Gastroesophageal sphincter (tissue), 4 donors: ENCODE data around the gene WNT3A. TPM values are rescaled to one million over a fixed set of nuclear protein-coding genes. Genes with fewer than 3 reads are reported as not detected.

Source experiments
- ATAC-seq: fragments of 150-250 bp; one replicate; pipeline ENCODE4 v1.9.1; 2016; ENCODE audit warnings: mild to moderate bottlenecking, moderate library complexity
- H3K27ac ChIP-seq, 4 donors: fragments of 200-600 bp; sonication (generic) in 3 of 4; 1 replicate in 3 of 4; 2 replicates in 1 of 4; pipeline ENCODE4 v1.5.1; 2016 to 2019
- H3K27me3 ChIP-seq: fragments of 200-600 bp; sonication (generic); one replicate; pipeline ENCODE4 v1.5.1; 2019
- H3K36me3 ChIP-seq, 2 donors: fragments of 200-600 bp; sonication (generic); one replicate each; pipeline ENCODE4 v1.5.1; 2019; ENCODE audit warnings: control low read depth in 1 of 2
- H3K4me1 ChIP-seq, 3 donors: fragments of 200-600 bp; sonication (generic); 1 replicate in 2 of 3; 2 replicates in 1 of 3; pipeline ENCODE4 v1.5.1; 2016 to 2019; ENCODE audit warnings: control low read depth in 2 of 3
- H3K4me3 ChIP-seq, 2 donors: fragments of 200-600 bp; sonication (generic); one replicate each; pipeline ENCODE4 v1.5.1; 2019; ENCODE audit warnings: mild to moderate bottlenecking in 1 of 2, moderate library complexity in 1 of 2
- H3K9me3 ChIP-seq, 3 donors: fragments of 200-600 bp; sonication (generic); one replicate each; pipeline ENCODE4 v1.5.1; 2017 to 2019; ENCODE audit warnings: control low read depth in 2 of 3
- CTCF ChIP-seq, 4 experiments: fragments of 200-600 bp in 2 of 4; fragments of 450-650 bp in 2 of 4; sonication (generic) in 1 of 4; IDR thresholded peaks; one replicate each; pipeline ENCODE4 v1.5.1; 2017 to 2019; ENCODE audit warnings: antibody characterized with exemption in 4 of 4, mild to moderate bottlenecking in 2 of 4, moderate library complexity in 2 of 4
- EP300 ChIP-seq: sonication (generic); formaldehyde crosslinking; IDR thresholded peaks from one replicate; pipeline ENCODE4 v1.6.1; 2017; ENCODE audit warnings: antibody characterized with exemption, mild to moderate bottlenecking
- POLR2A ChIP-seq, 2 donors: fragments of 450-650 bp; IDR thresholded peaks; one replicate each; pipeline ENCODE4 v1.6.1; 2017; ENCODE audit warnings: antibody characterized with exemption in 2 of 2, mild to moderate bottlenecking in 2 of 2, moderate library complexity in 1 of 2
- POLR2AphosphoS5 ChIP-seq: sonication (generic); formaldehyde crosslinking; IDR thresholded peaks from one replicate; pipeline ENCODE4 v1.6.1; 2017; ENCODE audit warnings: antibody characterized with exemption
- WGBS, 2 donors: methylation state at CpG; one replicate each; pipeline ENCODE4 v1.1.5; 2018; ENCODE audit warnings: low coverage in 1 of 2; 5-methylcytosine and 5-hydroxymethylcytosine counted together
- total RNA-seq, 4 donors: library from RNA; depleted of rRNA; stranded (reverse); fragments of >200 nt; gene quantifications; one replicate each; pipeline ENCODE4 v1.1.0, GENCODE V29; 2016

The WNT3A gene
- total RNA-seq, 4 donors from 2014 or later: not detected

- H3K27me3 ChIP-seq: peaks cover 38% of the 10 kb centered on the region
- 44 to 60% methylated on average over 4 to 5 of the region's 7 CpGs for WGBS, 2 donors
- H3K4me1 ChIP-seq: no peaks in the 10 kb centered on the region
- no peak overlapping the region for H3K27ac ChIP-seq
- H3K4me3 ChIP-seq: no peak overlapping the region
- no peaks in the 10 kb centered on the region for H3K36me3 ChIP-seq
- H3K9me3 ChIP-seq: no peaks in the 10 kb centered on the region
- TF ChIP-seq CTCF (IDR thresholded peaks at IDR 0.05): no peak
- no peak for TF ChIP-seq POLR2A (IDR thresholded peaks at IDR 0.05)
- TF ChIP-seq POLR2AphosphoS5: no peak
- no peak for TF ChIP-seq EP300
- no peak for ATAC-seq
These were observed 36.6 kb downstream of the WNT3A start for GRCh38 chr1:228043281-228043848.

- no peaks in the 10 kb centered on the region for H3K9me3 ChIP-seq
- no peak overlapping the region for H3K4me3 ChIP-seq
- 63% methylated on average over 2 of the region's 3 CpGs; no CpG with 5 or more reads in 1 of the 2 donors for WGBS, 2 donors
- no peak overlapping the region for H3K27ac ChIP-seq
- no peak for ATAC-seq
- no peaks in the 10 kb centered on the region for H3K4me1 ChIP-seq
- TF ChIP-seq POLR2AphosphoS5 (no peak), EP300 (no peak), CTCF (IDR thresholded peaks at IDR 0.05) (no peak), POLR2A (IDR thresholded peaks at IDR 0.05) (no peak)
- H3K27me3 ChIP-seq: peaks cover 25% of the 10 kb centered on the region
- H3K36me3 ChIP-seq: no peaks in the 10 kb centered on the region
These were observed 38.2 kb downstream of the WNT3A start for GRCh38 chr1:228044961-228045360.

- no peaks in the 10 kb centered on the region for H3K4me1 ChIP-seq
- no peak overlapping the region for H3K4me3 ChIP-seq
- no peak overlapping the region for H3K27ac ChIP-seq
- 77 to 100% methylated on average over 1 to 3 of the region's 7 CpGs for WGBS, 2 donors
- ATAC-seq: no peak
- TF ChIP-seq POLR2A (IDR thresholded peaks at IDR 0.05): no peak
- TF ChIP-seq EP300: no peak
- TF ChIP-seq CTCF (IDR thresholded peaks at IDR 0.05): no peak
- no peak for TF ChIP-seq POLR2AphosphoS5
- H3K9me3 ChIP-seq: no peaks in the 10 kb centered on the region
- H3K27me3 ChIP-seq: peaks cover 25% of the 10 kb centered on the region
- H3K36me3 ChIP-seq: no peaks in the 10 kb centered on the region
These were observed 38.6 kb downstream of the WNT3A start for GRCh38 chr1:228045405-228045804.

GRCh38 chr1:228045871-228046270 is 39.1 kb downstream of the WNT3A start:
- no peaks in the 10 kb centered on the region for H3K36me3 ChIP-seq
- ATAC-seq: no peak
- H3K9me3 ChIP-seq: no peaks in the 10 kb centered on the region
- H3K27me3 ChIP-seq: peaks cover 28% of the 10 kb centered on the region
- TF ChIP-seq POLR2AphosphoS5: no peak
- 85% methylated on average over 4 of the region's 9 CpGs; no CpG with 5 or more reads in 1 of the 2 donors for WGBS, 2 donors
- no peaks in the 10 kb centered on the region for H3K4me1 ChIP-seq
- no peak overlapping the region for H3K27ac ChIP-seq
- no peak overlapping the region for H3K4me3 ChIP-seq

GRCh38 chr1:228046421-228047182 is 39.8 kb downstream of the WNT3A start:
- TF ChIP-seq POLR2A (IDR thresholded peaks at IDR 0.05) (no peak), CTCF (IDR thresholded peaks at IDR 0.05) (no peak), EP300 (no peak)
- Histone ChIP-seq H3K4me3 (no peak overlapping the region), H3K4me1 (no peaks in the 10 kb centered on the region), H3K27me3 (peaks cover 34% of the 10 kb centered on the region), H3K9me3 (no peaks in the 10 kb centered on the region), H3K36me3 (no peaks in the 10 kb centered on the region), H3K27ac (no peak overlapping the region)
- no peak for ATAC-seq
- WGBS, 2 donors: 96 to 100% methylated on average over 5 to 6 of the region's 8 CpGs
